GM12878 (cell line): ENCODE results near the gene THRA. TPM values are rescaled to one million over a fixed set of nuclear protein-coding genes. Genes with fewer than 3 reads are reported as not detected.

ENCODE experiments used
- ATAC-seq: fragments of 200-7000 bp; cut with Tn5 transposase; 3 replicates; pipeline ENCODE4 v1.9.1; 2020; ENCODE audit warnings: mild to moderate bottlenecking, moderate library complexity
- BruUV-seq: library from RNA; stranded (reverse); fragments of 400-500 nt; replicated peaks from 2 replicates; lab custom pipeline; 2021; lab: Mats Ljungman, UMichigan
- CTCF ChIA-PET: fragments of 300-600 bp; sonication (Branson Sonifier 250); formaldehyde crosslinking; extraction: SDS; loops from one replicate; lab custom pipeline; 2021; ENCODE audit warnings: inconsistent platforms; lab: Yijun Ruan, JAX
- POLR2A ChIA-PET: fragments of 350-600 bp; formaldehyde crosslinking; extraction: SDS; loops from one replicate; lab custom pipeline; 2021; ENCODE audit warnings: inconsistent platforms; lab: Charles Lee
- RAD21 ChIA-PET: fragments of 300-600 bp; sonication (Branson Sonifier 250); formaldehyde crosslinking; loops from one replicate; lab custom pipeline; 2023; ENCODE audit warnings: antibody characterized with exemption; ENCODE audit not compliant: unreplicated experiment; lab: Charles Lee
- SMC1A ChIA-PET: fragments of 300-600 bp; sonication (Branson Sonifier 250); formaldehyde crosslinking; loops from one replicate; lab custom pipeline; 2023; ENCODE audit not compliant: unreplicated experiment, uncharacterized antibody; lab: Charles Lee
- DNase-seq: peaks from one replicate; pipeline ENCODE4 v3.0.0-alpha.2; 2011; ENCODE audit warnings: low read depth, low spot score
- FAIRE-seq: peaks from 3 replicates; lab custom pipeline; 2011; peaks lifted over from hg19 to GRCh38; lab: Jason Lieb, UNC
- H2AFZ ChIP-seq: 2 replicates; pipeline ENCODE4 v1.6.0; 2011; ENCODE audit warnings: low read depth, low read length, control low read depth; ENCODE audit not compliant: control insufficient read depth
- H3K27ac ChIP-seq: 2 replicates; pipeline ENCODE4 v1.5.1; 2011; ENCODE audit warnings: control low read depth; ENCODE audit not compliant: control insufficient read depth, insufficient read depth
- H3K27me3 ChIP-seq, 2 experiments: replicated peaks in 1 of 2; 2 replicates each; pipeline versions ENCODE4 v1.6.0 to v1.6.1; 2011; ENCODE audit warnings: low read length in 1 of 2; ENCODE audit not compliant: control insufficient read depth in 2 of 2, insufficient read depth in 2 of 2
- H3K36me3 ChIP-seq, 2 experiments: 2 replicates each; pipeline ENCODE4 v1.5.1; 2011; ENCODE audit warnings: low read length in 1 of 2; ENCODE audit not compliant: control insufficient read depth in 2 of 2, insufficient read depth in 2 of 2
- H3K4me1 ChIP-seq: 2 replicates; pipeline ENCODE4 v1.6.1; 2011; ENCODE audit warnings: mild to moderate bottlenecking, low read length, moderate library complexity, mixed read lengths; ENCODE audit not compliant: control insufficient read depth, insufficient read depth
- H3K4me2 ChIP-seq: 2 replicates; pipeline ENCODE4 v1.6.0; 2011; ENCODE audit warnings: control low read depth; ENCODE audit not compliant: control insufficient read depth, insufficient read depth
- H3K4me3 ChIP-seq: fragments of 200-600 bp; sonication (generic); 2 replicates; pipeline ENCODE4 v1.5.1; 2016
- H3K79me2 ChIP-seq: 2 replicates; pipeline ENCODE4 v1.6.0; 2011; ENCODE audit warnings: low read length; ENCODE audit not compliant: control insufficient read depth, insufficient read depth
- H3K9ac ChIP-seq: 2 replicates; pipeline ENCODE4 v1.8.0; 2011; ENCODE audit warnings: low read length, control low read depth, mixed read lengths; ENCODE audit not compliant: control insufficient read depth, insufficient read depth
- H3K9me3 ChIP-seq: replicated peaks from 3 replicates; pipeline ENCODE4 v1.5.1; 2011; ENCODE audit warnings: mild to moderate bottlenecking, low read length; ENCODE audit not compliant: control insufficient read depth, insufficient read depth
- H4K20me1 ChIP-seq: 2 replicates; pipeline ENCODE4 v1.6.0; 2011; ENCODE audit not compliant: control insufficient read depth, insufficient read depth
- ATF7 ChIP-seq: fragments of 450-650 bp; IDR thresholded peaks from 2 replicates; pipeline ENCODE4 v1.6.1; 2016; ENCODE audit warnings: low read depth, mild to moderate bottlenecking
- BACH1 ChIP-seq: fragments of 450-650 bp; IDR thresholded peaks from 2 replicates; pipeline ENCODE4 v1.6.1; 2017; ENCODE audit warnings: mild to moderate bottlenecking, borderline replicate concordance
- CHD1 ChIP-seq: IDR thresholded peaks from 2 replicates; pipeline ENCODE4 v1.6.1; 2012; ENCODE audit warnings: low read depth, low read length, improper control_type of control experiment
- ELK1 ChIP-seq: IDR thresholded peaks from 2 replicates; pipeline ENCODE4 v1.6.1; 2012; ENCODE audit warnings: low read depth, low read length, improper control_type of control experiment
- MEF2A ChIP-seq: IDR thresholded peaks from 2 replicates; pipeline ENCODE4 v1.6.1; 2011; ENCODE audit warnings: low read depth, mild to moderate bottlenecking, low read length, moderate library complexity; ENCODE audit not compliant: insufficient read depth
- MEF2B ChIP-seq: fragments of 450-650 bp; IDR thresholded peaks from 2 replicates; pipeline ENCODE4 v1.6.1; 2018; ENCODE audit warnings: mild to moderate bottlenecking, moderate library complexity; ENCODE audit not compliant: partially characterized antibody, poor library complexity, severe bottlenecking
- POU2F2 ChIP-seq: IDR thresholded peaks from 3 replicates; pipeline ENCODE4 v1.6.1; 2011; ENCODE audit warnings: low read depth, mild to moderate bottlenecking, low read length, borderline replicate concordance
- RB1 ChIP-seq: fragments of 450-650 bp; formaldehyde crosslinking; IDR thresholded peaks from 2 replicates; pipeline ENCODE4 v1.6.1; 2017; ENCODE audit warnings: mild to moderate bottlenecking, borderline replicate concordance
- REST ChIP-seq: IDR thresholded peaks from 2 replicates; pipeline ENCODE4 v1.6.1; 2012; ENCODE audit warnings: mild to moderate bottlenecking, low read depth, low read length
- TAF1 ChIP-seq: IDR thresholded peaks from 2 replicates; pipeline ENCODE4 v1.6.1; 2011; ENCODE audit warnings: mild to moderate bottlenecking, low read depth, low read length, borderline replicate concordance
- TARDBP ChIP-seq: IDR thresholded peaks from 2 replicates; pipeline ENCODE4 v1.6.1; 2016; ENCODE audit warnings: borderline replicate concordance
- WGBS: methylation state at CpG from one replicate; pipeline ENCODE4 v1.1.6; 2016; ENCODE audit warnings: low lambda C conversion rate; ENCODE audit not compliant: insufficient replicate concordance, insufficient coverage; ENCODE audit errors: missing lambda C conversion rate; 5-methylcytosine and 5-hydroxymethylcytosine counted together
- in situ Hi-C: fragments of 300-500 bp; cut with MboI; formaldehyde crosslinking; loops from 9 replicates; pipeline ENCODE4 v1.14.3; 2018; ENCODE audit warnings: mixed read lengths
- intact Hi-C: fragments of 100-400 bp; cut with micrococcal nuclease; formaldehyde crosslinking; loops from one replicate; pipeline ENCODE4 v1.14.2; 2022; ENCODE audit not compliant: unreplicated experiment
- polyA plus RNA-seq, 11 experiments: library from polyadenylated mRNA; depleted of rRNA in 4 of 11; unstranded in 6 of 11; stranded (reverse) in 5 of 11; fragments of >200 nt; fragmentation: Nextera tagmentation in 4 of 11; fragmentation: Illumina TruSeq in 1 of 11; extraction: Ambion mirVana in 4 of 11; extraction: Trizol in 1 of 11; gene quantifications; 1 replicate in 1 of 11; 2 replicates in 10 of 11; pipeline versions ENCODE4 v1.2.1 to v1.2.3, GENCODE V29; 2011 to 2016; ENCODE audit warnings: inconsistent platforms in 2 of 11, missing spikeins in 2 of 11, low read depth in 1 of 11
- total RNA-seq, 4 experiments: library from RNA; depleted of rRNA in 3 of 4; stranded (reverse); fragments of >200 nt in 3 of 4; fragmentation: Illumina TruSeq in 1 of 4; extraction: Trizol in 1 of 4; gene quantifications; 2 replicates each; pipeline versions ENCODE4 v1.2.1 to v1.2.3, GENCODE V29; 2013 to 2021
- TF ChIP-seq, protein P1 (sequence below): fragments of 450-650 bp; formaldehyde crosslinking; IDR thresholded peaks from 2 replicates; pipeline ENCODE4 v1.4.0; 2020; ENCODE audit warnings: mild to moderate bottlenecking, moderate library complexity

THRA gene
- total and polyA plus RNA-seq, 10 of the 15 experiments (the other 5 are each of a cell fraction or from before 2014, with no cell fraction given), result 0.03 to 2.0 (median 0.64) TPM

DNA sequence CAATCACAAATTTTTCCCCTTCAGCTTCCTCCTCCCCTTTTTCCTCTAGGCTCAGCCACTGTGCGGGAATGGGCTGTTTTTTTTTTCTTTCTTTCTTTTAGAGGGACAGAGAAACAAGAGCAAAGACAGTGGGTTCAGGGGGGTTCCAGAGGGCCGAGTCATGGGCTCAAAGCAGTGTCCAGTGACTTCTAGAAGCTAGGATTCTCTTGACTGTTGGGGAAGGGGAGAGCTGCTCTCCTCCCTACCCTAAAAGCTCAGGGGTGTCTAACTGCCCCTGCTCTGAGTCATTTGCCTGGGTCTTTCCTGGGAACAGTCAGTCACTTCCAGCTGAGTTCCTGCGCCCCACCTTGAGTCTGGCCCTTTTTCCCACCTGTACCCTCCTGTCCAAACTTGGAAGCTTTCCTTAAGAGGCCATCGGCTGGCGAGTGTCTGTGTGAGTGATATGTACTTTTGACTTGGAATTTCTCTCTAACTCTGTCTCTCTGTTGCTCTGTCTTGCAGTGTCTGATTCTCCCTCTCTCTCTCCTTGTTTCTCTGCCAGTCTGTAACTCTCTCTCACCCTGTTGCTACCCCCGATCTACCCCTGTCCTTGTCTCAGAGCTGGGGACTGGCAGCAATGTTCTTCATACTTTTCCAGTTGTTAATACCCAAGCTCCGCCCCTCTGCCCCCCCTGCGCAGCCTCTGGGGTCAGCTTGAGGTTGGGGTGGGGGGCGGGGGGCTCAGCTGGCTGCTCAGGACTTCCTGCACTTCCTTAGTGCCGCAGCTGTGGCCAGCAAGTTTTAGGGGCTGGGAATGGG is 2.4 kb downstream of the THRA start:
- H3K4me3 ChIP-seq, result no peak overlapping the region
- H4K20me1 ChIP-seq, result no peaks in the 10 kb centered on the region
- ChIA-PET POLR2A (interaction anchor here (0.5 to 3.4 kb wide), 3 partner anchors 10 to 180 kb away, joined by 4 to 14 read pairs (median 8); partner anchors contain the start of gene MED24), RAD21 (interaction anchor here (0.6 to 5.1 kb wide), 9 partner anchors 10 to 199 kb away, joined by 3 to 42 read pairs (median 3); partner anchors contain the start of gene MED24), SMC1A (interaction anchor here (0.8 to 4.4 kb wide), 7 partner anchors 9 to 442 kb away, joined by 3 to 22 read pairs (median 4); partner anchors contain the start of gene MED24), CTCF (interaction anchor here (0.6 to 15.2 kb wide), 9 partner anchors 10 to 47 kb away, joined by 3 to 142 read pairs (median 10); partner anchors contain the start of gene MED24)
- no peaks in the 10 kb centered on the region for H3K79me2 ChIP-seq
- no peak overlapping the region for H2AFZ ChIP-seq
- H3K9ac ChIP-seq, result no peak overlapping the region
- in situ Hi-C loops, result no loop called here
- H3K4me2 ChIP-seq, result no peak overlapping the region
- no peaks in the 10 kb centered on the region for H3K9me3 ChIP-seq
- intact Hi-C loops, result loop anchor here (10.0 kb wide), 1 partner anchor 100 kb away; no protein-coding TSS in a partner anchor
- WGBS, result 26% methylated on average over 9 of the region's 10 CpGs
- H3K4me1 ChIP-seq, result peaks cover 26% of the 10 kb centered on the region
- BruUV-seq, result no TSS peak
- no peaks in the 10 kb centered on the region for H3K36me3 ChIP-seq
- H3K27me3 ChIP-seq, result peaks cover 10 to 11% of the 10 kb centered on the region in 2 experiments; a peak in 3 of 4 replicates
- no peak for DNase-seq
- ATAC-seq, result no peak
- no peak for FAIRE-seq
- H3K27ac ChIP-seq, result no peak overlapping the region
- TF ChIP-seq, protein P1, sequence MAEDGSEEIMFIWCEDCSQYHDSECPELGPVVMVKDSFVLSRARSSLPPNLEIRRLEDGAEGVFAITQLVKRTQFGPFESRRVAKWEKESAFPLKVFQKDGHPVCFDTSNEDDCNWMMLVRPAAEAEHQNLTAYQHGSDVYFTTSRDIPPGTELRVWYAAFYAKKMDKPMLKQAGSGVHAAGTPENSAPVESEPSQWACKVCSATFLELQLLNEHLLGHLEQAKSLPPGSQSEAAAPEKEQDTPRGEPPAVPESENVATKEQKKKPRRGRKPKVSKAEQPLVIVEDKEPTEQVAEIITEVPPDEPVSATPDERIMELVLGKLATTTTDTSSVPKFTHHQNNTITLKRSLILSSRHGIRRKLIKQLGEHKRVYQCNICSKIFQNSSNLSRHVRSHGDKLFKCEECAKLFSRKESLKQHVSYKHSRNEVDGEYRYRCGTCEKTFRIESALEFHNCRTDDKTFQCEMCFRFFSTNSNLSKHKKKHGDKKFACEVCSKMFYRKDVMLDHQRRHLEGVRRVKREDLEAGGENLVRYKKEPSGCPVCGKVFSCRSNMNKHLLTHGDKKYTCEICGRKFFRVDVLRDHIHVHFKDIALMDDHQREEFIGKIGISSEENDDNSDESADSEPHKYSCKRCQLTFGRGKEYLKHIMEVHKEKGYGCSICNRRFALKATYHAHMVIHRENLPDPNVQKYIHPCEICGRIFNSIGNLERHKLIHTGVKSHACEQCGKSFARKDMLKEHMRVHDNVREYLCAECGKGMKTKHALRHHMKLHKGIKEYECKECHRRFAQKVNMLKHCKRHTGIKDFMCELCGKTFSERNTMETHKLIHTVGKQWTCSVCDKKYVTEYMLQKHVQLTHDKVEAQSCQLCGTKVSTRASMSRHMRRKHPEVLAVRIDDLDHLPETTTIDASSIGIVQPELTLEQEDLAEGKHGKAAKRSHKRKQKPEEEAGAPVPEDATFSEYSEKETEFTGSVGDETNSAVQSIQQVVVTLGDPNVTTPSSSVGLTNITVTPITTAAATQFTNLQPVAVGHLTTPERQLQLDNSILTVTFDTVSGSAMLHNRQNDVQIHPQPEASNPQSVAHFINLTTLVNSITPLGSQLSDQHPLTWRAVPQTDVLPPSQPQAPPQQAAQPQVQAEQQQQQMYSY, result no peak
- no peak for TF ChIP-seq POU2F2
- TF ChIP-seq CHD1, result no peak
- no peak for TF ChIP-seq ATF7
- no peak for TF ChIP-seq BACH1
- TF ChIP-seq REST, result no peak
- no peak for TF ChIP-seq RB1
- TF ChIP-seq MEF2A, result no peak
- TF ChIP-seq TARDBP, result no peak
- TF ChIP-seq TAF1, result no peak
- TF ChIP-seq ELK1, result no peak
- TF ChIP-seq MEF2B, result no peak
